OCI-LY3 (cell line): ENCODE results near the gene CA14.

ENCODE experiments used
- H2AFZ ChIP-seq: fragments of 200-600, 300-600 bp; shearing (Covaris generic); 2 replicates; pipeline ENCODE4 v1.6.0; 2014; ENCODE audit warnings: antibody characterized with exemption, low read depth, low read length
- H3K27ac ChIP-seq: fragments of 200-600, 300-600 bp; sonication (generic); 2 replicates; pipeline ENCODE4 v1.5.1; 2014; ENCODE audit warnings: mild to moderate bottlenecking, low read length, moderate library complexity, mixed read lengths
- H3K27me3 ChIP-seq: fragments of 200-600, 300-600 bp; sonication (generic); 2 replicates; pipeline ENCODE4 v1.6.1; 2014; ENCODE audit warnings: low read depth, low read length, mixed read lengths
- H3K36me3 ChIP-seq: fragments of 200-600, 300-600 bp; sonication (generic); replicated peaks from 2 replicates; pipeline ENCODE3; 2014; ENCODE audit warnings: low read depth, low read length, mixed read lengths
- H3K4me1 ChIP-seq: fragments of 300-600, 200-600 bp; sonication (generic); 2 replicates; pipeline ENCODE4 v1.6.1; 2014; ENCODE audit warnings: low read length, mixed read lengths
- H3K4me2 ChIP-seq: fragments of 200-600, 300-600 bp; sonication (generic); 2 replicates; pipeline ENCODE4 v1.6.1; 2014; ENCODE audit warnings: low read length, mixed read lengths
- H3K4me3 ChIP-seq: fragments of 300-600, 200-600 bp; sonication (generic); 2 replicates; pipeline ENCODE4 v1.5.1; 2014; ENCODE audit warnings: antibody characterized with exemption, mild to moderate bottlenecking, low read length, moderate library complexity
- H3K79me2 ChIP-seq: fragments of 300-600, 200-600 bp; shearing (Covaris generic); 2 replicates; pipeline ENCODE4 v1.6.1; 2014; ENCODE audit warnings: mild to moderate bottlenecking, low read length, mixed read lengths
- H3K9ac ChIP-seq: fragments of 300-600, 200-600 bp; shearing (Covaris generic); 2 replicates; pipeline ENCODE4 v1.6.0; 2014; ENCODE audit warnings: mild to moderate bottlenecking, low read length, moderate library complexity
- H3K9me3 ChIP-seq: fragments of 200-600, 300-600 bp; shearing (Covaris generic); 2 replicates; pipeline ENCODE4 v1.6.1; 2014; ENCODE audit warnings: low read length, mixed read lengths; ENCODE audit not compliant: insufficient read depth
- H4K20me1 ChIP-seq: fragments of 200-600, 300-600 bp; sonication (generic); 2 replicates; pipeline ENCODE4 v1.6.1; 2016; ENCODE audit warnings: low read length, mixed read lengths; ENCODE audit not compliant: insufficient read depth
- CTCF ChIP-seq: fragments of 200-600, 300-600 bp; sonication (generic); IDR thresholded peaks from 2 replicates; pipeline ENCODE4 v1.5.1; 2014; ENCODE audit warnings: antibody characterized with exemption, low read length, low read depth
- EZH2phosphoT487 ChIP-seq: fragments of 200-600 bp; shearing (Covaris generic); IDR thresholded peaks from 2 replicates; pipeline ENCODE4 v1.6.1; 2018; ENCODE audit warnings: antibody characterized with exemption, mixed run types, low read depth

Gene CA14

DNA sequence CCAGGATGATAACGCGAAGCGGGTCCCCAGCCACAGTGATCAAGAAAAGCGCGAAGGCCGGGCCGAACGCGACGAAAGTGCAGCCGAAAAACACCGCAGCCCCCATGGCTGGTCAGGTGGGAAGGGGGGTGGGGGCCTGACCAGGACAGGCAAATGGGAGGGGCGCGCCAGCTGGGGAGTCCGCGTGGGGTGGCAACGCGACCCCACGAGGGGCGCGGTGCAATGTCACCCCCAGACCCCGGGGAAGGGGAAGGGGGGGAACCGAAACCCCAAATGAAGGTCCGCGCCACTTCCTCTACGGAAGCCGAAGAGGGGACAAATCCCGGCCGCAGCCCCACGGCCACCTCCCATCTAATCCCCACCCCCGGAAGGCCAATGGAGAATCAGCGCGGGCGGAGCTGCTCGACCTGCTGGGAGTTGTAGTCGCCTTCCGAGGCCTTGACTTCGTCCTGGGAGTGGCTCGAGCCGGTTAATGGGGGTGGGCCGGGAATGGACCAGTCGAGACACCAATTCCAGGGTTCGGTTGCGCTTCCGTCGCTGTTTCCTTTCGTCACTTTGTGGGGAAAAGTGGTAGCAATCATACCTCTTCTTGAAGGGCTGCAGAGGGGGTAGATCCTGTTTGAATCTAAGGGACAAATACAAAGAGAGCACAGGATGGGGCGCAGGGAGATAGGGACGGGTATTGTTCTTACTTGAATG is 11.3 kb downstream of the CA14 start, which contains the start of gene APH1A:
Gene APH1A, minus strand, starts transcription at position 312 of the 699 bp plus-strand sequence. Its CDS starts 206 bp downstream, at position 106.
- Histone ChIP-seq H3K79me2 (peaks cover 21% of the 10 kb centered on the region), H3K36me3 (peaks cover 29% of the 10 kb centered on the region), H3K9me3 (no peaks in the 10 kb centered on the region), H3K9ac (peak within 1 kb of the TSS; percentile 97), H4K20me1 (peaks cover 9% of the 10 kb centered on the region; the same call in 1 of the 2 replicates), H2AFZ (peak within 1 kb of the TSS; percentile 91), H3K4me1 (peaks cover 48% of the 10 kb centered on the region), H3K4me2 (peak within 1 kb of the TSS; percentile 99), H3K27ac (peak within 1 kb of the TSS; percentile 77), H3K27me3 (no peaks in the 10 kb centered on the region), H3K4me3 (peak within 1 kb of the TSS; percentile 87)
- TF ChIP-seq EZH2phosphoT487 (no peak), CTCF (no peak)

- Histone ChIP-seq H3K4me1 (peaks cover 52% of the 10 kb centered on the region), H3K4me2 (peak overlapping the region; percentile 99), H3K79me2 (peaks cover 21% of the 10 kb centered on the region), H3K27me3 (no peaks in the 10 kb centered on the region), H3K9me3 (no peaks in the 10 kb centered on the region), H3K4me3 (peak overlapping the region; percentile 87), H2AFZ (peak overlapping the region; percentile 91), H3K27ac (peak overlapping the region; percentile 55), H4K20me1 (peaks cover 9% of the 10 kb centered on the region; the same call in 1 of the 2 replicates), H3K9ac (peak overlapping the region; percentile 97), H3K36me3 (peaks cover 27% of the 10 kb centered on the region)
- TF ChIP-seq EZH2phosphoT487 (no peak), CTCF (no peak)
These were observed 11.9 kb downstream of the CA14 start for GRCh38 chr1:150269451-150269850.

DNA sequence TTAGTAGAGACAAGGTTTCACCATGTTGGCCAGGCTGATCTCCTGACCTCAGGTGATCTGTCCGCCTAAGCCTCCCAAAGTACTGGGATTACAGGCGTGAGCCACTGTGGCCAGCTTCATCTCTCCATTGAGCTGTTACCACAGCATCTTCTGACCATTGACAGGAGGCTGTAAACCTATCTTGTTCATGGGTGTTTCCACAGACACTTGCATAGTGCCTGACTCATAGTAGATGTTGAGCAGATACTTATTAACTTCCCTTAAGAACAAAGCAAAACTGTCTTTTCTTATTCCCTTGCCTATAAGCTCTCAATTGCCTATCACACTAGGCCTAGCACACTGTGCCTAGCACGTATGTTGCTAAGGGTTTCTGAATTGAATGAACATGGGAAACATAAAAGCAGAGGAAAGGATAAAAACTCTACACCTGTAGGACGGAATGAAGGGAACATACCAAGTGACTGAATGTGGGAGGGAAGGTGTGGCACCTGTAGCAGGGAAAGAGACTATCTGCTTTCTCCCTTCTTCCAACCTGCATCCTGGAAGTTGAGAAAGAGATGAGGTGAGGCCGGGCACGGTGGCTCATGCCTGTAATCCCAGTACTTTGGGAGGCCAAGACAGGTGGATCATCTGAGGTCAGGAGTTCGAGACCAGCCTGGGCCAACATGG is 13.9 kb downstream of the CA14 start:
- peaks cover 68% of the 10 kb centered on the region for H3K4me1 ChIP-seq
- H3K4me3 ChIP-seq, result no peak overlapping the region
- H3K4me2 ChIP-seq, result peak overlapping the region; percentile 2; the same call in 1 of the 2 replicates
- no peaks in the 10 kb centered on the region for H3K27me3 ChIP-seq
- no peak overlapping the region for H2AFZ ChIP-seq
- H3K9me3 ChIP-seq, result no peaks in the 10 kb centered on the region
- no peak overlapping the region for H3K9ac ChIP-seq
- peak overlapping the region; percentile 20 for H3K27ac ChIP-seq
- TF ChIP-seq CTCF, result no peak
- TF ChIP-seq EZH2phosphoT487, result no peak
- peaks cover 21% of the 10 kb centered on the region for H3K79me2 ChIP-seq
- peaks cover 9% of the 10 kb centered on the region; the same call in 1 of the 2 replicates for H4K20me1 ChIP-seq
- H3K36me3 ChIP-seq, result peaks cover 7% of the 10 kb centered on the region

- Histone ChIP-seq H3K79me2 (peaks cover 6% of the 10 kb centered on the region), H3K27me3 (no peaks in the 10 kb centered on the region), H4K20me1 (no peaks in the 10 kb centered on the region), H3K4me2 (peak overlapping the region; percentile 83), H3K27ac (peak overlapping the region; percentile 79), H3K9me3 (no peaks in the 10 kb centered on the region), H3K4me3 (peak overlapping the region; percentile 62), H3K9ac (peak overlapping the region; percentile 45; the same call in 1 of the 2 replicates), H3K36me3 (no peaks in the 10 kb centered on the region), H2AFZ (no peak overlapping the region), H3K4me1 (peaks cover 67% of the 10 kb centered on the region)
- TF ChIP-seq CTCF (no peak), EZH2phosphoT487 (no peak)
These were observed 15.7 kb downstream of the CA14 start for GRCh38 chr1:150273311-150273710.
